GM18861 (cell line): ENCODE results near the gene PPP2R5E.

Source experiments
- ATAC-seq: cut with Tn5 transposase; IDR thresholded peaks from one replicate; pipeline ENCODE4 v1.9.1; 2021; ENCODE audit not compliant: unreplicated experiment

Gene PPP2R5E

GRCh38 chr14:63435204-63435603 is 108.0 kb downstream of the PPP2R5E start:
- no peak for ATAC-seq

- no peak for ATAC-seq
Observed at GRCh38 chr14:63432888-63433552, 110.2 kb downstream of the PPP2R5E start.

- ATAC-seq: no peak
Observed at GRCh38 chr14:63432228-63432627, 110.9 kb downstream of the PPP2R5E start.

GRCh38 chr14:63431466-63431865 is 111.7 kb downstream of the PPP2R5E start:
- ATAC-seq: no peak

- no peak for ATAC-seq
Observed at GRCh38 chr14:63428486-63428885, 114.7 kb downstream of the PPP2R5E start.

GRCh38 chr14:63426838-63427352 is 116.3 kb downstream of the PPP2R5E start:
- ATAC-seq: no peak

GRCh38 chr14:63423889-63424288 is 119.3 kb downstream of the PPP2R5E start:
- no peak for ATAC-seq

- no peak for ATAC-seq
Observed at GRCh38 chr14:63423381-63423780, 119.8 kb downstream of the PPP2R5E start.

GRCh38 chr14:63421919-63422318 is 121.3 kb downstream of the PPP2R5E start:
- no peak for ATAC-seq

- ATAC-seq: no peak
Observed at GRCh38 chr14:63421226-63421625, 122.0 kb downstream of the PPP2R5E start.

- no peak for ATAC-seq
Observed at GRCh38 chr14:63418020-63418419, 125.2 kb downstream of the PPP2R5E start.

GRCh38 chr14:63413009-63413408 is 130.2 kb downstream of the PPP2R5E start:
- ATAC-seq: no peak

- no peak for ATAC-seq
Observed at GRCh38 chr14:63406333-63406732, 136.8 kb downstream of the PPP2R5E start.

- no peak for ATAC-seq
Observed at GRCh38 chr14:63405715-63406114, 137.5 kb downstream of the PPP2R5E start.

- no peak for ATAC-seq
Observed at GRCh38 chr14:63404906-63405305, 138.3 kb downstream of the PPP2R5E start.

- no peak for ATAC-seq
Observed at GRCh38 chr14:63401646-63402045, 141.5 kb downstream of the PPP2R5E start.

GRCh38 chr14:63398952-63399351 is 144.2 kb downstream of the PPP2R5E start:
- no peak for ATAC-seq

- no peak for ATAC-seq
Observed at GRCh38 chr14:63394841-63395240, 148.3 kb downstream of the PPP2R5E start.

- no peak for ATAC-seq
Observed at GRCh38 chr14:63394432-63394831, 148.7 kb downstream of the PPP2R5E start.

GRCh38 chr14:63393012-63393411 is 150.2 kb downstream of the PPP2R5E start:
- no peak for ATAC-seq

- ATAC-seq: no peak
Observed at GRCh38 chr14:63392236-63392635, 150.9 kb downstream of the PPP2R5E start.

GRCh38 chr14:63388766-63389431 is 154.3 kb downstream of the PPP2R5E start:
- ATAC-seq: no peak
